Endometrial microvascular endothelial cells (primary cell): ENCODE data around the gene TMEM94. TPM values are rescaled to one million over a fixed set of nuclear protein-coding genes. Genes with fewer than 3 reads are reported as not detected.
"Not testable (repeated sequence)": the region's sequence is repeated elsewhere in the genome, so short reads cannot be mapped to it uniquely, and the experiment has no call there.

Experiments
- in situ Hi-C: cut with HindIII; loops from 2 replicates; pipeline ENCODE4 v1.10.0; 2017; ENCODE audit warnings: low sequenced_read_pairs, low pct_unique_long_range_greater_than_20kb; ENCODE audit errors: inconsistent ontology term
- total RNA-seq: library from RNA; depleted of rRNA; stranded (reverse); fragments of >200 nt; gene quantifications from one replicate; pipeline ENCODE4 v1.2.3, GENCODE V29; 2015; ENCODE audit errors: inconsistent ontology term

Gene TMEM94
- total RNA-seq: 40.7 TPM

DNA sequence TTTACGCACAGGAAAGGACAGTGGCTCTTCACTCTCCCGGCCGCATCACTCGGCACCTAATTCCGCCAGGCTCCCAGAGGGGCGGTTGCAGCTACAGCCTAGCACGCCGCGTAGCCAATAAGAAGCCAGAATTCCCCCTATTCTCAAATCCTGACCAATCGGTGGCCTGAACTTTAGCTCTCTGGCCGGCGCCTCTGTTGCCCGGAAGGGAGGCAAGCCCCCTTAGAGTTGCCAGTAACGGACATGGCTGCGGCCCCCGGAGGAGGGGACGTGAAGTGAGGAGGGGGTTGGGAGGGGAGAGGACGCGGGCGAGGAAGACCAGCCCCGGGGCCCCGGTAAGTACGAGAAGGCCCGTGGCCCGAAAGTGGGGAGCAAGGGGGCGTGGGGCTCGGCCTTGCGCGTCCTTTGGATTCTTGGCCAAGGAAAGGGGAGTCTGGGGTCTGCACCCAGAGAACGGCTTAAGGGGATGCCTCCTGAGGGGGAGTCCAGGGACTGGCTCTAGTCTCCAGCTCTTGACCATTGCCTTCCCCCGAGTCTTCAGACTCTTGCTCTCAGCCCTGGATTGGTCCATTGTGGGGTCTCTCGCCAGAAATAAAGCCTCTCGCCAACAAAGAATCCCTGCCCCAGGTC, at the start of gene TMEM94:
TMEM94 (plus strand) TSS at position 219 of the 630 bp plus-strand sequence. CDS start 15,271 bp downstream, outside the sequence.
- in situ Hi-C loops: no loop called here

DNA sequence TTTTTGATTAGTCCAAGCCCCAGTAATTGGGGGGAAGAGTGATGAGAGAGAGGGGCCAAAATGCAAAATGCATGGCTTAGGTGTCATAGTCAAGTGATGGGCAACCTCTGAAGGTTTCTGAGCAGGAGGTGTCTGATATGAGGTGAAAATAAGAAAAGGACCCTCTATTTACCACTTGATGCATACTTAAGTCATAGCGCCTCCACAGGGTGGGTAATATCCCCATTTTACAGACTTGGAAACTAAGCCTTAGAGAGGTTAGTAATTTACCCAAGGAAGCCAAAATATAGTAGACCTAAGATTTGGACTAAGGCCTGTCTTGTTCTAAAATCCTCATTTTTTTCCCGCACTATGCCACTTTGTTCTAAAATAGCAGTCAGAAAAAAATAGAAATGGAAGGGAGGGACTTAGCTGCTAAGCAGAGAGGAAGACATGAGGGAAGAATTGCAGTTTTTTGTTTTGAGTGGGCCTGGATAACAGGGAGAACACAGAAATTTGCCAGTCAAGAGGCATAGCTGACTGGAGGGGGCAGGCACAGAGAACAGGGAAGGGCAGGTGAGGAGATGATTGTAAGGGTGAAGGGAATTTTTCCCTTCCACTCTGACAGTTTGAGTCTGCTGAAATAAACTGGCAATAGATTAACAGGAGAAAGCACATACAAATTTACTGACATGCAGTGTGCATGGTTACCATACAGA, 48.6 kb upstream of the TMEM94 start:
- in situ Hi-C loops: no loop called here

DNA sequence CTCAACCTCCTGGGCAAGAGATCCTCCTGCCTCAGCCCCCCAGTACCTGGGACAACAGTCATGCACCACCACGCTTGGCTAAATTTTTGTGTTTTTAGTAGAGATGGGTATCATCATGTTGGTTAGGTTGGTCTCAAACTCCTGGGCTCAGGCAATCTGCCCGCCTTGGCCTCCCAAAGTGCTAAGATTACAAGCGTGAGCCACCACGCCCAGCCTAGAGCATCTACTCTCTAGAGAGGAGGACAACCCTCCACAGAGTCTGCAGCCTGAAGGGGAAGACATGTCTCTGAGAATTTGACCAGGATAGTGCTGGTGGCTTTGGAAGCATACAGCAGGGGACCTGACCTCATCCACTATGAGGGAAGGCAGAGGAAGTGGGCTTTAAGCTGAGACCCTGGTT, 46.3 kb upstream of the TMEM94 start:
- in situ Hi-C loops: no loop called here

DNA sequence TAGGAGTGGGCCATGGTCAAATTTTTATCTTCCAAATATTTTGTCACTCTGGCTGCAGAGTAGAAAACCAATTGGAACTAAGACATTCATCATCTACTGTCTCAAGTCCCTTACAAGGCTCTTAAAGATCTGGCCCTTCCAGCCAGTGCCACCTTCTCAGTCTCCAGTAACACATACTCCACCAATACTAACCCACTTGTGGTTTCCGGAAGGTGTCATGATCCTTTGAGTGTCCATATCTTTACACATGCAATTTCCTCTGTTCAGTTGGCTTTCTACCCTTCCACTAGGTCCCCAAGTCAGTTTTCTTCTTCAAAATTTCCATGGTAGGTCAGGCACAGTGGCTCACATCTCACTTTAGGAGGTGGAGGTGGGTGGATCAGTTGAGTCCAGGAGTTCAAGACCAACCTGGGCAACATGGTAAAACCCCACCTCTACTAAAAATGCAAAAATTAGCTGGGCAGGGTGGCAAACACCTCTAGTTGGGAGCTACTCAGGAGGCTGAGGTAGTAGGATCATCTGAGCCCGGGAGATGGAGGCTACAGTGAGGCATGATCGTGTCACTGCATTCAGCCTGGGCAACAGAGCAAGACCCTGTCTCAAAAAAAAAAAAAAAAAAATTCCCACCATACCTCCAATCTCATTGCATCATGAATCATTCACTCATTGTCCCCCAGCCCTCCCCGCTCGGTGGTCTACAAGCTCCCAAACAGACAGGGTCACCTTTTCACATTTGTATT, 44.9 kb upstream of the TMEM94 start:
- in situ Hi-C loops: no loop called here

DNA sequence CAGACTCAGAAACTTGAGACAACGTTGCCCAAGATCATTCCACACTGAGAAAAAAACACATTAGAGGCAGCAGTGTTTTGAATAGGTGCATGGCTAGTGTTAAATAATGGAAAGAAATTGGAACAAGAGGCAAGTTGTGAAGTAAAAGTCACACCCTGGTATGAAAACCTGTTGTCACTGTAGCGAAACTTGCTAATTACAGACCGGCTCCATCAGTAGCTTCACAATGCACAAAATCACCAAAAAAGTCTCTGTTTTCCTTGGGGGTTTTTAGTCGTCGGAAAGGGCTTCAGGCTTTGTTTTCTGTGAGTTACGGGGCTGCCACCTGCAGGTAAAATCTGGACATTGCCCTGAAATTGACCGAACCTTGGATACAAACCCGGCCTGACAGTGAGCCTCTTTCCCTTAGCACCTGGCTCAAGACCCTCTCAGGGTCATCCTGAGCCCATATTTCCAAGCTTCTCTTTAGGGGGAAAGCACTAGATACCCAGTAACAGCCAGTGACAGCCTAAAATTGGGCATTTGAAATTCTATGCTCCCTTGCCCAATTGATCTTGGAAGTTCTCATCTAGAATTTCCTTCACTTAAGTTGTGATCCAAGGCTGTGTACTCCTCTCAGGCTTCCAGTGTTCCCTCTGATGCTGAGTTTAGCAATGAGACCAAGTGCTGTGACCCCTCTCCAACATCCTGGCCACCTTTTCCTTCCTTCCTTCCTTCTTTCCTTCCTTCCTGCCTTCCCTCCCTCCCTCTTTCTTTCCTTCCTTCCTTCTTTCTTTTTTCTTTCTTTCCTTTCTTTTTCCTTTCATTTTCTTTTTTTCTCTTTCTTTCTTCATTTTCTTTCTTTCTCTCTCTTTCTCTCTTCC, 43.7 kb upstream of the TMEM94 start:
- in situ Hi-C loops: no loop called here

DNA sequence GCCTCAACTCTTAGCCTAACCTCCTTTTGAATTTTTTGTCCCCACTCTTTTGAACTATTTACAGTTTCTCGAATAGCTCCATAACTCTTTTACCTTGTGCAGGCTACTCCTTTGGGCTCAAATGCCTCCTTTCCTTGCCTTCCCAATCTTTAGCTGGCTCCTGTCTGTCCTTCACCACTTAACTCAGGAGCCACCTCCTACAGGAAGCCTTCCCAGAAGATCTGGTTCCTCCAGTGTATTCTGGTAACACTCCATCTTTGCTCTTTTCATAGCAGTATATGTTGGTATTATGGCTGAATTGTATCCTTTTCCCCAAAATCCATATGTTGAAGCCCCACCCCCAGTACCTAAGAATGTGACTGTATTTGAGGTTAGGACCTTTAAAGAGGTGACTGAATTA, 41.9 kb upstream of the TMEM94 start:
- in situ Hi-C loops: no loop called here

GRCh38 chr17:75416006-75416405, 40.4 kb upstream of the TMEM94 start:
- in situ Hi-C loops: no loop called here

DNA sequence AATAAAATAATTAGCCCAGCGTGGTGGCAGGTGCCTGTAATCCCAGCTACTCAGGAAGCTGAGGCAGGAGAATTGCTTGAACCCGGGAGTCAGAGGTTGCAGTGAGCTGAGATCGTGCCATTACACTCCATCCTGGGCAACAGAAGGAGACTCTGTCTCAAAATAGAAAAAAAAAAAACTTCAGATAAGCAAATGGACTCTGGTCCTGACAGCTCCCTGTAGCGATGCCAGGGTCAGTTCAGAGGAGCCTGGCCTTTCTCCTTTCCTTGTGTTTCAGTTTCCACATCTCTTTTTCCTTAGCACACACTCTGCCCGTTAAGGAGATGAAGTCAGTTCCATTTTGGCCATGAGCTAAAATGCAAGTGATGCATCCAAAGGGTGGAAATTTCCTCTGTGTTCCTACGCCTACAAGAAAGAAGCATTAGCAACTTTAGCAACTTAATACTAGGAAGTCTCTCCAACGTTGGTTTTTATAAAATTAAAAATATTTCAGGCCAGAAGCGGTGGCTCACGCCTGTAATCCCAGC, 39.3 kb upstream of the TMEM94 start:
- in situ Hi-C loops: no loop called here

GRCh38 chr17:75418531-75418930, 37.9 kb upstream of the TMEM94 start:
- in situ Hi-C loops: no loop called here

DNA sequence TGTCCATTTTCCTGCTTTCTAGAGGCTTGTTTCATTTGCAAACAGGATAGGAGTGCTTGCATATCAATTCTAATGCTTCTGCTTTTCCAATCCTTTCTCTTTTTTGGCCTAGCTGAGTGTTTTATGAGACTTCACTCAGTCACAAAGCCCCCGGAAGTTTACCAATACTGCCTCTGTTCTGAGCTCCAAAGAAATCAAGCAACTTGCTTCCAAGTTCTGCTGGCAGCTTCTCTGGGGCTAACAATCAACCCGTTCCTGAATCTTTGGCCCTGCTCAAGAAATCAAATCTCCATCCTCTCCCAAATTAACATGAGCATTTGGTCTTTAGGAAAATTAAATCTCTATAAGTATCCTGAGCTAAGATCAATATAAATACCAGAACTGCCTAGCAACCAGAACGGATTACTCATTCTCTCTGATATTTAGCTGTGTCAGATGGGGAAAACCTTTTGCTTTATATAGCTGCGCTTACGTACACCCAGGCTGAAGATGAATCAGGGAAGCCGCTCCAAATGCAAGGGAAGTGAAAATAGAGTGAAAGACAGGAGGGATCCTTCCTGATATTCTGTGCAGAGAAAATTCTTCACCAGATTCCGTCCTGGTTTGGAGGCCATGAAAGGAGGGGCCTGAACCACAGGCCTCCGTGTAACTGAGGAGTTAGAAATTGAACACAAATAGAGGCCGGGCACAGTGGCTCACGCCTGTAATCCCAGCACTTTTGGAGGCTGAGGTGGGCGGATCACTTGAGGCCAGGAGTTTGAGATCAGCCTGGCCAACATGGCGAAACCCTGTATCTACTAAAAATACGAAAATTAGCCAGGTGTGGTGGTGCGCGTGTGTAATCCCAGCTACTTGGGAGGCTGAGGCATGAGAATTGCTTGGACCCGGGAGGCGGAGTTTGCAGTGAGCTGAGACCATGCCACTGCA, 27.6 kb upstream of the TMEM94 start:
- in situ Hi-C loops: no loop called here

- in situ Hi-C loops: no loop called here
Observed at GRCh38 chr17:75430159-75430974, 26.1 kb upstream of the TMEM94 start.

- in situ Hi-C loops: no loop called here
Observed at GRCh38 chr17:75433218-75433783, 23.1 kb upstream of the TMEM94 start.

DNA sequence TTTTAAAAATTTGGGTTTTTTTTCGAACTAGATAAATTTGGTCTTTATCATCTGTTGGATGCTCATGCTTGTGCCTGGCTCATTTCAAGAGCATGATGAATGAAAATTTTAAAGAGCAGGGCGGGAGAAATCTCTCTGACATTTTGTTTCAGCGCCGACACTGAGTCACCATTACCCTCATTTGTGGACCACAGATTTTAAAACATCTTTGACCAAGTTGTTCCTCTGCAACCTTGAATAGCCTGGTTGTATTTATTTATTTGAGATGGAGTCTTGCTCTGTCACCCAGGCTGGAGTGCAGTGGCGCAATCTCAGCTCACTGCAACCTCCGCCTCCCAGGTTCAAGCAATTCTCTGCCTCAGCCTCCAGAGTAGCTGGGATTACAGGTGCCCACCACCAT, 22.0 kb upstream of the TMEM94 start:
- in situ Hi-C loops: not testable (repeated sequence)

DNA sequence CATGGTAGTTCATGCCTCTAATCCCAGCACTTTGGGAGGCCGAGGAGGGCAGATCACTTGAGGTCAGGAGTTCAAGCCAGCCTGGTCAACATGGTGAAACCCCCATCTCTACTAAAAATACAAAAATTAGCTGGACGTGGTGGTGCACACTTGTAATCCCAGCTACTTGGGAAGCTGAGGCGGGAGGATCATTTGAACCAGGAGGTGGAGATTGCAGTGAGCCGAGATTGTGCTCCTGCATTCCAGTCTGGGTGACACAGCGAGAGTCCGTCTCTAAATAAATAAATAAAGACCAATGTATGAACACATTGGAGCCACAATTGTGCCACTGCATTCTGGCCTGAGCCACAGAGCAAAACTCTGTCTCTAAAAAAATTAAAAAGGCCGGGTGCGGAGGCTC, 19.0 kb upstream of the TMEM94 start:
- in situ Hi-C loops: not testable (repeated sequence)

- in situ Hi-C loops: no loop called here
Observed at GRCh38 chr17:75439287-75439686, 17.1 kb upstream of the TMEM94 start.

- in situ Hi-C loops: no loop called here
Observed at GRCh38 chr17:75440738-75441448, 15.5 kb upstream of the TMEM94 start.
